GM19043 (cell line): ENCODE data around the gene KTI12.
"Not testable (repeated sequence)": the region's sequence is repeated elsewhere in the genome, so short reads cannot be mapped to it uniquely, and the experiment has no call there.

Source experiments
- ATAC-seq: cut with Tn5 transposase; IDR thresholded peaks from one replicate; pipeline ENCODE4 v1.9.1; 2021; ENCODE audit warnings: low read depth; ENCODE audit not compliant: unreplicated experiment

KTI12 gene

DNA sequence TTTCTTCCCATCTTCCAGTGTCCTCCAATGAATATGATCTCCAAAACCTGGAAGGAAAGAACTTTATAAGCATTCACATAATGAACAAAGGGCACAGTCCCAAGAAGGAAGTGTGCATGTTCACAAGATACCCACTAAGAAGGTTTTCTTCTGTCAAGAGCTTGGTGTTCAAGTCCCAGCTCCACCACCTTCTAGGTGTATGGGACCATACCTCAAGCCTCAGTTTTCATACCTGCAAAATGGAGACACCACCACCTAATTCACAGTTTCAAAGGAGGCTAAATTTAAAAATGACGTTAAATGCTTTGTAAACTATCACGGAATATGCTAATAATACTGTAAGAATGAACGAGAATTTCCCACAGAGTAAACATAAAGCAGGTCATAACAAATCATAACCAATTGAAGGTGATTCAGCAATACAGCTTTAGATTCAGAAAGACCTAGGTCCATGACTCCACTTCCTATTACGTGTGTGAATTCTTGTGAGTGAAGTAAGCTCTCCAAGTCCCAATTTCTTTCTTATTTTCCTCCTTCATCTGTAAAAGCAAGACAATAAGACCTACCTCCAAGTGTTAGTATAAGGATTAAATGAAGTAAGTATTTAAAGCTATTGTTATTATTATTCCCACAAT is 8.1 kb upstream of the KTI12 start:
- no peak for ATAC-seq

DNA sequence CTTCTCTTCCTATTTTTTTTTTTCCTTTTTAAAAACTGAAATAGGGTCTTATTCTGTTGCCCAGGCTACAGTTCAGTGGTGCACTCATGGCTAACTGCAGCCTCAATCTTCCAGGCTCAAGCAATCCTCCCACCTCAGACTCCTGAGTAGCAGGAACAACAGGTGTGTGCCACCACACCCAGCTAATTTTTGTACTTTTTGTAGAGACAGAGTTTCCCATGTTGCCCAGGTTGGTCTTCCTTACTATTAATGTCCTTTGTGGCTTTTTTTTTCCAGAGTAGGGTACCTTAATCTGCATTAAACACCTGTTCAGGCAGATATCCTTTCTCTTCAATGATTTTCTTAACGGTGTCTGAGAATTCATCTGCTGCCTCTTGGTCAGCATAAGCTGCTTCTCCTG is 4.3 kb upstream of the KTI12 start:
- ATAC-seq: no peak

DNA sequence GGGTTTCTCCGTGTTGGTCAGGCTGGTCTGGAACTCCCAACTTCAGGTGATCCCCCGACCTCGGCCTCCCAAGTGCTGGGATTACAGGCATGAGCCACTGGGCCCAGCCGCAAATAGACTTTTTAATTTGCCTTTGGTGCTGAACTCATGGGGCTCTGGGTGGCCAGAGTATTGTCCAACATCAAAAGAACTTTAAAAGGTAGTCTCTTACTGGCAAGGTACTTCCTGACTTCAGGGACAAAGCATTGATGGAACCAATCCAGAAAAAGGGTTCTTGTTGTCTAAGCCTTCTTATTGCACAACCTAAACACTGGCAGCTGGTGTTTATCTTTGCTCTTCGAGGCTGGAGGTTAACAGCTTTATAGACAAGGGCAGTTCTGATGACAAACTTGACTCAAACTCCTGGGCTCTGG is 3.8 kb upstream of the KTI12 start:
- ATAC-seq: no peak

DNA sequence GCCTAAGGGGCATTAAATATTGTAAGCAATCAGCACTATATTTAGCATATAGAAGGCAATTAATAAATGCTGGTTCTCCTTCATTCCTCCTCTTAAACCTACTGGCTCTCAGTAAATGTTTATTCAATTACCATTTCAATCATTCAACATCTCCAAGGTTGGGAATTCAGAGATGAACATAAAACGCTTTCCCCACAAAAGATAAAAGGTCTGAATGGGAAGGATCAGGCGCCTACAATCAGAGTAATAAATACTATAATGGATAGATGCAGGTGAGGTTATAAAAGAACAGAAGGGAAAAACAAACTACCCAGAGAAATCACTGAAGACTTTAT is 407 bp upstream of the KTI12 start:
- ATAC-seq: no peak

DNA sequence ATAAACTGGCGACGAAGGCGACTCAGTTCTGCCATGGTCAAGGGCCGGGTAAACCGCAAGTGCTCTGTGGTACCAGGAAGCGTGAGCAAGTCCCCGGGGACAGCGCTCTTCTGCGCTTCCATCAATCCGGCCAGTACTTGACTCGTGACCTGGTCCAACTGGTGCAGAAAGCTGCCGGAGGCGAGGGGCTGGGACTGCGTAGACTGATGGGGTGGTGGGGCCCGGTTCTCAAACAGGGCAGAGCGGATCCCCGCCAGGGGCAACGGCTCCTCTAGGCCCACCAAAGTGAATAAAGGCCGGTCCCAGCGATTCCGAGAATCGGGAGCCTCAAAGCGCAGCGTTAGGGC is 852 bp downstream of the KTI12 start:
- ATAC-seq: peak; percentile 43

DNA sequence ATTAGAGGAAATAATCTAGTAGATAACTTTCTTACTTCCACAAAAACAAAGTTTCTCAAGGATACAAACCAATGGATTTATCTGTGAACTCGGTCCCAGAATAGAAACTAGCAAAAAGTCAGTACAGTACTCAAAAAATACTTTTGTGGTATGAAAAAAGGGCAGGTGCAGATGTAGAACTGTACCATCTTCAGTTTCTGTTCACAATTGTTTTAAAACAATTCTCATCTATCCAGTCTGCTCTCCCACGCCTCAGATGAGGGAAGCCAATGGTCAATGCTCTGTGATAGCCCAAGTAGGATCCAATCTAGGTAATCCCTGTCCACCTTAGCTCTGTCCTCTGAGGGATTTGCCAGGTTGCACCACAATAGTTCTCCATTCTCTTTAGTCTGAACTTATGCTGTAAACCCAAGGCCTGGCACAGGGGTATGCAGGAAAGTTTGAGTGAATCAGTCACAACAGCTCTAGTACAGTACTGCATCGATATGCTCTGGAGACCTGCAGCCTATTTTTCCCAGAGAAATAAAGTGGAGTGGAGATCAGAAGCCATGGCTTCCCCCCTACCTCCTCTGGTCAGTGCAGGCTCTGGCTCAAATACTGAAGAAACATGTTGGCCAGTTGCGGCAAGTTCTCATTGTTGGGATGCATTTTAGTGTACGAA is 1.4 kb downstream of the KTI12 start:
- ATAC-seq: no peak

DNA sequence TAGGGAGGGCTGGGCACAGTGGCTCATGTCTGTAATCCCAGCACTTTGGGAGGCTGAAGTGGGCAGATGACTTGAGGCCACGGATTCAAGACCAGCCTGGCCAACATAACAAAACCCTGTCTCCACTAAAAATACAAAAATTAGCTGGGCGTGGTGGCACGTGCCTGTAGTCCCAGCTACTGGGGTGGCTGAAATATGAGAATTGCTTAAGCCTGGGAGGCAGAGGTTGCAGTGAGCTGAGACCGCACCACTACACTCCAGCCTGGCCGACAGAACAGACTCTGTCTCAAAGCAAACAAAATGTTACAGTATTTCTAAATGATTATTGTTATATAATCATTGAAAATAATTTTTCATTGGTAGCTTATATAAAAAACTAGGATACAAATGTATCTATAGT is 4.8 kb downstream of the KTI12 start:
- ATAC-seq: not testable (repeated sequence)

DNA sequence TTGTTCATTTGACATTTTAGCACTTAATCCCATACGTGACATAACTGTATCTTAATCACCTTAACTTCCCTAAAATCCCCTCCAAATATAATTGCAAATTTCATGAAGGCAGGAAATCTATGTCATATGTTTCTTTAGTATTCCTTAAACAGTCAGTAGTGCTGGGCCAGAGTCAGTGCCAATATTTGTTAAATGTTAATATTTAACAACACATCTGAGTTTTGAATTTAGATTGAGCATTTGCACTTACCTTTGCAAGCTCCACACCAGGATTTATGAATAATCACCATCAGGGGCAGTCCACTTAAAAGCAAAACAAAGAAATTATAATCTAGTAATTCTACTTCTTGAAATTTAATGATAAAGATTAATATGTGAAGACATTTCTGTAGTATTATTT is 5.3 kb downstream of the KTI12 start:
- no peak for ATAC-seq

DNA sequence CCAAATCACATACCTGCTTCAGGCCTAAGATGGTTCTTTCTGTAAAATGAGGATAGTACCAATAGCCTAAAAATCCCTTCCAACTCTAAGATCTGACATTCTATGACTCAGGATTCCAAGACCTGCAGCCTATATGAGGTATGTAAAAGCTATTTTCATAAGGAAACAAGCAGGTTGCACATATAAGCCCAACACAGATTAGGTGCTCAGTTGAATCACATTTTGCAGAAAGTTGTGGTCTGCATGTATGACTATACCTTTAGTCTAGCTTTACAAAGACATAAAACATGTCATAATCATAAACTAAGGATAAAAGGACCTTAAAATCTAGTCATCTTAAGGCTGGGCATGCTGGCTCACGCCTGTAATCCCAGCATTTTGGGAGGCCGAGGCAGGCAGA is 7.3 kb downstream of the KTI12 start:
- no peak for ATAC-seq

DNA sequence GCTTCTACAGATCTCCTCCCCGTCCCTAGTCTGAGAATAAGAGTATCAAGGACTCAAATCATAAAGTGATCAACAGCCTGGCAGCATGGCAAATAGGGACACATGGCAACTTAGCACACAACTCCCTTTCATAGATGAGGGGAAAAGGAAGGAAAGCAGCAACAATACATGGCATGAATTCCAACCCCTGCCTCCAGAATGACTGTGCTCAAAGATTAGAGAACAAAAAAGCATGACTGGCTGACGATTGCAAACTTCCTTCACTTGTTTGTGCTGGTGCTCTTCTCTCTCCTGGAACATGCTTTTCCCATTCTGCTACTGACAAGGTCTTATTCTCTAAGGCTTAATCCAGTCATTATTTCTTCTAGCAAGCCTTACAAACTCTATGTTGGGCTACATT is 11.5 kb downstream of the KTI12 start:
- ATAC-seq: no peak

DNA sequence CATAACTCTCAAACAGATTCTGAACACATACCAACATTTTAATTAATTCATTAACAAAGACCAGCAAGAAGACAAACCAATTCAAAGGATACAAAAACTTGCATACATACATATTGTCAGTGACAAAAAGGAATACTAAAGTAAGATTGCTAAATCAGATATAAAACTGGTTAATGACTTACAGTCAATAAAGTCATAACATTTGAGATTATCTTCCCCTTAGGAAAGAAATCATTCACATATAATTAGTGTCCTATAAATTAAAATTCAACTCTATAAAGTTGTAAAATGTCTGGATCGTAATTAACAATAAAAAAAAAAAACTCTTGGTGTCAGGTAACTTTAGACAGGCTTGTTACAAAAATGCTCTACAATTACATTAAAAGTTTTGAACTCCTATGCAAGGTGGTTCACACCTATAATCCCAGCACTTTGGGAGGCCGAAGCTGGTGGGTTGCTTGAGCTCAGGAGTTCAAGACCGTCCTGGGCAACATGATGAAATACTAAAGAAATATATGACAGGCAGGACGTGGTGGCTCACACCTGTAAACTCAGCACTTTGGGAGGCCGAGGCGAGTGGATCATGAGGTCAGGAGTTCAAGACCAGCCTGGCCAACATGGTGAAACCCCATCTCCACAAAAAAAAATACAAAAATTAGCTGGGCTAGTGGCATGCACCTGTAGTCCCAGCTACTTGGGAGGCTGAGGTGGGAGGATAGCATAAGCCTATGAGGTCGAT is 25.4 kb downstream of the KTI12 start:
- no peak for ATAC-seq

DNA sequence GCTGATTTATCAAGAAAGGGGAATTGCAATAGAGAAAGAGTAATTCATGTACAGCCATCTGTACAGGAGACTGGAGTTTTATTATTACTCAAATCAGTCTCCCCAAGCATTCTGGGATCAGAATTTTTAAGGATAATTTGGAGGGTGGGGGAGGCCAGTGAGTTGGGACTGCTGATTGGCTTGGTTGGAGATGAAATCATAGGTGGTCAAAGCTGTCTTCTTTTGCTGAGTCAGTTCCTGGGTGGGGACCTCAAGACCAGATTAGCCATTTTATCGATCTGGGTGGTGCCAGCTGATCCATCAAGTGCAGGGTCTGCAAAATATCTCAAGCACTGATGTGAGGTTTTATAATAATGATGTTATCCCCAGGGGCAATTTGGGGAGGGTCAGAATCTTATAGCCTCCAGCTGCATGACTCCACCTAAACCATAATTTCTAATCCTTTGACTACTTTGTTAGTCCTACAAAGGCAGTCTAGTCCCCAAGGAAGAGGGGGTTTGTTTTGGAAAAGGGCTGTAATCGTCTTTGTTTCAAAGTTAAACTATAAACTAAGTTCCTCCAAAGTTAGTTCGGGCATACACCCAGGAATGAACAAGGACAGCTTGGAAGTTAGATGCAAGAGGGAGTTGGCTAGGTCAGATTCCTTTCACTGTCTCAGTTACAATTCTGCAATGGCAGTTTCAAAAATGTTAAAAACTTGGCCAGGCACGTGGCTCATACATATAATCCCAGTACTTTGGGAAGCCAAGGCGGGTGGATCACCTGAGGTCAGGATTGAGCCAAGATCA is 26.2 kb downstream of the KTI12 start:
- no peak for ATAC-seq

DNA sequence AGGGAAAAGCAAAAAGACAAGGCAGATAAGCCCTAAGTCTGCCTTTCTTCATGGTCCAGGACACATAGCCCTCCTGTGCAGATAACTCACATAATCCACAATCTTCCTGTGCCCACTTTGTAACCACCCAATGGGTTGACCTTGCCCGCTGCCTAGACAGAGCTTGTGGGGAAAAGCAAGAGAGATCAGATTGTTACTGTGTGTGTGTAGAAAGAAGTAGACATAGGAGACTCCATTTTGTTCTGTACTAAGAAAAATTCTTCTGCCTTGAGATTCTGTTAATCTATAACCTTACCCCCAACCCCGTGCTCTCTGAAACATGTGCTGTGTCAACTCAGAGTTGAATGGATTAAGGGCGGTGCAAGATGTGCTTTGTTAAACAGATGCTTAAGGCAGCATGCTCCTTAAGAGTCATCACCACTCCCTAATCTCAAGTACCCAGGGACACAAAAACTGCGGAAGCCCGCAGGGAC is 27.5 kb downstream of the KTI12 start:
- ATAC-seq: not testable (repeated sequence)

DNA sequence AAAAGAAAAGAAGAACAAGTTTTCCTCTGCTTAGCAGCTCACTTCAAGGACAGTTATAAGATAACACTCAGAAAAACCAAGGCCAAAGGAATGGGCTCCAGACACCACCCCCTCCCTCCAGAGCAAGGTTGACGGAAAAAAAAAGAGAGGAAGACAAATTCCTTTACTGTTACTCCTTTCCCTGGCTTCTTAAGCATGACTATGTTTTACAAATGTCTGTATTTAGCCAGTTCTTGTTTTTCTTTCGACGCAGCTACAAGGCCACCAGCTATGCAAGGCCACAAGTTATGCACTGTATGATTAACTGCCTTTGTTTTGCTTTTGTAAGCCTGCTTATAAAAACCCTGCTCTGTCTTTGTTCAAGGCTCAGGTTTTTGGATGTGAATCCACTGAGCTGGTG is 28.1 kb downstream of the KTI12 start:
- not testable (repeated sequence) for ATAC-seq

DNA sequence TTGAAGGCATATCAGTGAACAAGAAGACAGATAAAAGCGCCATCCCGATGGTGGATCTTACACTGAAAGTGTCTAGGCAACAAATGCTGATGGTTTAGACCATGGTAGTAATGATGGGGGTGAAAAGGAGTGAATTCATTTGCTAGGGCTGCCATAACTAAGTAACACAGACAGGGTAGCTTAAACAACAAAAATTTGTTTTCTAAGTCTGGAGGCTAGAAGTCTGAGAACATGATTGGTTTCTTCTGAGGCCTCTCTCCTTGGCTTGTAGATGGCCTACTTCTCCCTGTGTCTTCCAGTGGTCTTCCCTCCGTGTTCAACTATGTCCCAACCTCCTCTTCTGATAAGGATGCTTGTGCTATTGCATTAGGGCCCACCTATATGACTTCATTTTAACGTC is 29.7 kb downstream of the KTI12 start:
- no peak for ATAC-seq

DNA sequence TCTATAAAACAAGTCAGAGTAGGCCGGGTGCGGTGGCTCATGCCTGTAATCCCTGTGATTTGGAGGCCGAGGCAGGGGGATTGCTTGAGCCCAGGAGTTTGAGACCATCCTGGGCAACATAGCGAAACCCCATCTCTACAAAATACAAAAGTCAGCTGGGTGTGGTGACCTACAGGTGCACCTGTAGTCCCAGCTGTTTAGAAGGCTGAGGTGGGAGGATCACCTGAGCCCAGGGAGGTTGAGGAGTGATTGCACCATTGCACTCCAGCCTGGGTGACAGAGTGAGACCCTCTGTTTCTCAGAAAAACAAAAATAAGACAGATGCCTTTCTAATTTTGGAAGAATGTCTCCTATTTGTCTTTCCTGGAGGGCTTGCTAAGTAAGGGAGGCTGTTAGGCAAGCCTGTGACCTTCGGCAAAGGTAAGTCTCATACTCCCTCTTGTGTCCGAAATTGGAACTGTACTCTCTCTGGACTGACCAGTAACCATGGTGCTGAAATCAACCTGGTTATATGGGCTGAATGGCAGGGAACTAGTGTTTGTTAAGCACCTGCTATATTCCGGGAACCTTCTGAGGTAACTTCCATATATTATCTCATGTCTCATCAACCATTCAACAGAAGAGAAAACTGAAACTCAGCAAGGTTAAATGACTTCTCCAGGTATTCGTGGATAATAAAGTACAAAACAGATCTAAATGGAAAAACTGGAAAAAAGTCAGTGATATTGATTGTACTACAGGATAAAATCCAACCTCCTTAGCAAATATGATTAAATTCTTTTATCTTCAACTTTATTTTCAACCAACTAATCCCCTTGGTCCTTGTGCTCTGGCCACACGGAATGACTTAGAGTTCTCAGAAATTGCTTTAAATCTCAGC is 31.3 kb downstream of the KTI12 start:
- ATAC-seq: no peak

DNA sequence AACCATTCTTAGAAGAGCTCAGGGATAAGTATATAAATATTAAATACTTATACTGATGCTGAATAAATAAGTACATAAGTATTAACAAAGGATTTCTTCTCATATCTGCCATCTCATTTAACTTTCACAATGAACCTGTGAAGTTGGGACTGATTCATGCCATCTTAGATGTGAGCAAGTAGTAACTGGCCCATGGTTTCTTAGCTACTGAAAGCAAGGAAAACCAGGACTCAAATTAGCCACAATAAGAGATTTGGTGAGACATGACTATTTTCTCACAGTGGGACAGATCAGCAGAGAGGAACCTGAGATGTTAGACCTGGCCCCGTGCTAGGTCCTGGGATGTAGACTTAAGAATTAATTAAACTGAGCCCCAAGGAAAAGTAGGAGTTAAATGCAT is 34.9 kb downstream of the KTI12 start:
- ATAC-seq: no peak

DNA sequence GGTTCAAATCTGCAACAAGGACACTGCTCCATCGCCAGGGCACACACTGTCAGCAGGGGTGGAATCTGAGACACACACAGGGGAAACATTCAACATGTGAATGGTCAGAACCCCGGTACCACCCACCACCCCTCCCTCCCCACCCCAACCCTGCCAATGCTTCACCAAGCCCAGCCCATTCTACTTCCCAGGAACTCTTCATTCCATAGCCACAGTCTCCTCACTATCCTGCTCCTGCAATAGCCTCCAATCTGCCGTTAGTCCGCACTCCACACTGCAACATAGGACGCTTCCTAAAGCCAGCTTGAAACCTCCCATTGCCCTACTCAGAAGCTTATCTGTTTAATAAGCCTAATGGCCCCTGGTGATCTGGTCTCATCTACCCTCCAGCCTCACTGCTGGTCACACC is 35.6 kb downstream of the KTI12 start:
- ATAC-seq: no peak

DNA sequence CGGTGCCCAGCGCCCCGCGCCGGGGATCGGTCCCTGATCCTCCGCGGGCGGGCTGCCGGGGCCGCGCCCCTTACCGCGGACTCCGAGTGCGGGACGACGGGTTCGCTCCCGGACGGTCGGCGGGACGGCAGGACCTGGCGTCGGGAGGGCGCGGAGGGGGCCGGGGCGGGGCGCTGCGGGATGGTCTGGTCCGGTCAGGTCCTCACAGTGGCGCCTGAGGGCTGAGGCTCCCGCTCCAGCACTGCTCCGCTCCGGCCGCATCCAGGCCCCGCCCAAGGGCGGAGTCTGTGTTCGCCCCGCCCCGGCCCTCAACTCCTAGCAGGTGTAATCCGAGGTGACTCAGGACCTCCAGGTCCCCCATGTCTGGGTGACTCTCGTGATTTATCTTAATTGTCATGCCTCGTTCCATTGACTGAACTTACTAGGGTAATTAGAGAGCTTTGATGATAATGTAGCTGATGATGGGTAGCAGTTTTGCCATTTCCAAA is 43.1 kb downstream of the KTI12 start, which contains the start of gene RAB3B:
Gene RAB3B, minus strand, starts transcription at position 223 of the 488 bp plus-strand sequence. CDS start 13,583 bp downstream, outside the sequence.
- ATAC-seq: peak; percentile 93
